Prostate gland (tissue), 2 donors: ENCODE measurements around the gene LINGO1. TPM values are rescaled to one million over a fixed set of nuclear protein-coding genes. Genes with fewer than 3 reads are reported as not detected.

Experiments
- DNase-seq: peaks from one replicate; pipeline ENCODE4 v3.0.0-alpha.2; 2019; ENCODE audit warnings: low spot score
- H3K27ac ChIP-seq, 2 donors: fragments of 200-600 bp; sonication (generic); 2 replicates each; pipeline ENCODE4 v1.5.1; 2017 to 2019
- H3K27me3 ChIP-seq: fragments of 200-600 bp; sonication (generic); replicated peaks from 2 replicates; pipeline ENCODE4 v1.5.1; 2019; ENCODE audit not compliant: insufficient read depth
- H3K36me3 ChIP-seq, 2 donors: fragments of 200-600 bp; sonication (generic); 1 replicate in 1 of 2; 2 replicates in 1 of 2; pipeline versions ENCODE4 v1.5.1 to v1.8.1; 2017 to 2019
- H3K4me1 ChIP-seq: fragments of 200-600 bp; sonication (generic); replicated peaks from 2 replicates; pipeline ENCODE4 v1.5.1; 2019
- H3K4me3 ChIP-seq, 2 donors: fragments of 200-600 bp; sonication (generic); 2 replicates each; pipeline ENCODE4 v1.5.1; 2017 to 2019
- H3K9me3 ChIP-seq: fragments of 200-600 bp; sonication (generic); 2 replicates; pipeline ENCODE4 v1.5.1; 2017
- POLR2A ChIP-seq: fragments of 450-650 bp; IDR thresholded peaks from one replicate; pipeline ENCODE4 v1.6.1; 2016; ENCODE audit warnings: antibody characterized with exemption, mild to moderate bottlenecking
- POLR2AphosphoS5 ChIP-seq: sonication (generic); formaldehyde crosslinking; IDR thresholded peaks from one replicate; pipeline ENCODE4 v1.6.1; 2017; ENCODE audit warnings: antibody characterized with exemption
- WGBS: methylation state at CpG from one replicate; pipeline ENCODE4 v1.1.5; 2018; 5-methylcytosine and 5-hydroxymethylcytosine counted together
- intact Hi-C: fragments of 100-400 bp; cut with DNase I; formaldehyde crosslinking; loops from one replicate; pipeline ENCODE4 v1.14.2; 2022
- total RNA-seq, 2 donors: library from RNA; depleted of rRNA; stranded (reverse); fragments of >200 nt; gene quantifications; one replicate each; pipeline ENCODE4 v1.1.0, GENCODE V29; 2016
- TF ChIP-seq, protein P1 (sequence below), 4 experiments: fragments of 200-600 bp in 2 of 4; fragments of 450-650 bp in 2 of 4; sonication (generic) in 2 of 4; IDR thresholded peaks; 1 replicate in 3 of 4; 2 replicates in 1 of 4; pipeline ENCODE4 v1.5.1; 2016 to 2019; ENCODE audit warnings: antibody characterized with exemption in 4 of 4, mild to moderate bottlenecking in 2 of 4, moderate library complexity in 2 of 4

LINGO1 gene
- total RNA-seq, 2 donors from 2014 or later, result 2.9 to 10.2 TPM

DNA sequence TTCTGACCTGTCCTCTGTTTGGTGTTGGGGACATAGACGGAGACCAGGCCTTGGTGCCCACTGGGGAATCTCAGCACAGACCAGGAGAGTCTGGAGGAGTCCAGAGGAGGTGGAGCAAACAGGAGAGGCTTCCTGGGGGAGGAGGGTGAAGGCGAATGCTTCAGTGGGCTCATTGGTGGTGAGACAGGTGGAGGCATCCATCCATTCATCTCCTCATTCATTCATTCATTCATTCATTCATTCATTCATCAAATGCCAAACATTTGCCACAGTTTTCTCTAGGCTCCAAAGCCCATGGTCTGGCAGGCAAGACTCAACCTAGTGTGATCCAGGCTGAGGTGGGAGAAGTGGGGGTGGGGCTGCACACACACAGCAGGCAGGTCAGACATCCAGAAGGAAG lies 7.9 kb upstream of the LINGO1 start:
- no peak for TF ChIP-seq POLR2AphosphoS5
- TF ChIP-seq, protein P1, sequence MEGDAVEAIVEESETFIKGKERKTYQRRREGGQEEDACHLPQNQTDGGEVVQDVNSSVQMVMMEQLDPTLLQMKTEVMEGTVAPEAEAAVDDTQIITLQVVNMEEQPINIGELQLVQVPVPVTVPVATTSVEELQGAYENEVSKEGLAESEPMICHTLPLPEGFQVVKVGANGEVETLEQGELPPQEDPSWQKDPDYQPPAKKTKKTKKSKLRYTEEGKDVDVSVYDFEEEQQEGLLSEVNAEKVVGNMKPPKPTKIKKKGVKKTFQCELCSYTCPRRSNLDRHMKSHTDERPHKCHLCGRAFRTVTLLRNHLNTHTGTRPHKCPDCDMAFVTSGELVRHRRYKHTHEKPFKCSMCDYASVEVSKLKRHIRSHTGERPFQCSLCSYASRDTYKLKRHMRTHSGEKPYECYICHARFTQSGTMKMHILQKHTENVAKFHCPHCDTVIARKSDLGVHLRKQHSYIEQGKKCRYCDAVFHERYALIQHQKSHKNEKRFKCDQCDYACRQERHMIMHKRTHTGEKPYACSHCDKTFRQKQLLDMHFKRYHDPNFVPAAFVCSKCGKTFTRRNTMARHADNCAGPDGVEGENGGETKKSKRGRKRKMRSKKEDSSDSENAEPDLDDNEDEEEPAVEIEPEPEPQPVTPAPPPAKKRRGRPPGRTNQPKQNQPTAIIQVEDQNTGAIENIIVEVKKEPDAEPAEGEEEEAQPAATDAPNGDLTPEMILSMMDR (IDR thresholded peaks at IDR 0.05), result no peak
- TF ChIP-seq POLR2A, result no peak
- Histone ChIP-seq H3K4me1 (no peaks in the 10 kb centered on the region), H3K27ac (no peak overlapping the region), H3K27me3 (no peaks in the 10 kb centered on the region), H3K4me3 (no peak overlapping the region), H3K36me3 (no peaks in the 10 kb centered on the region), H3K9me3 (no peaks in the 10 kb centered on the region)
- 58% methylated on average over 2 of the region's 2 CpGs for WGBS
- intact Hi-C loops, result no loop called here
- no peak for DNase-seq

DNA sequence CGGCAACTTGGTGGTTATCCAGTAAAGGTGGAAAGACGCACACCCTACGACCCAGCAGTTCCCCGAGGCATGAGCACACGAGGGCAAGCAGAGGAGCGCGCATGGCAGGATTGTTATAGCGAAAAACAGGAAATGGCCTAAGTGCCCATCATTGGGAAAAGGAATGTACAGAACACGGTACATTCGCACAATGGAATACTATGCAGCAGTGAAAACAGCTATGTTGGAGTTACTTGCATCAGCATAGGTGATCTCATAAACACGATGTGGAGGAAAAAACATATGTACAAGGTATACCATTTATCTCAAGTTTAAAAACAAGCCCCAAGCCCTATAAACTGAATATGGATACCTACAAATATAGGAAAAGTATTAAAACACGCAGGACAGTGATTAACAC lies 6.7 kb upstream of the LINGO1 start:
- no peak for TF ChIP-seq POLR2AphosphoS5
- TF ChIP-seq, protein P1 (IDR thresholded peaks at IDR 0.05), result no peak
- TF ChIP-seq POLR2A, result no peak
- Histone ChIP-seq H3K27me3 (no peaks in the 10 kb centered on the region), H3K27ac (no peak overlapping the region), H3K4me3 (no peak overlapping the region), H3K4me1 (no peaks in the 10 kb centered on the region), H3K36me3 (no peaks in the 10 kb centered on the region), H3K9me3 (no peaks in the 10 kb centered on the region)
- WGBS, result 93% methylated on average over 12 of the region's 12 CpGs
- intact Hi-C loops, result no loop called here
- no peak for DNase-seq

DNA sequence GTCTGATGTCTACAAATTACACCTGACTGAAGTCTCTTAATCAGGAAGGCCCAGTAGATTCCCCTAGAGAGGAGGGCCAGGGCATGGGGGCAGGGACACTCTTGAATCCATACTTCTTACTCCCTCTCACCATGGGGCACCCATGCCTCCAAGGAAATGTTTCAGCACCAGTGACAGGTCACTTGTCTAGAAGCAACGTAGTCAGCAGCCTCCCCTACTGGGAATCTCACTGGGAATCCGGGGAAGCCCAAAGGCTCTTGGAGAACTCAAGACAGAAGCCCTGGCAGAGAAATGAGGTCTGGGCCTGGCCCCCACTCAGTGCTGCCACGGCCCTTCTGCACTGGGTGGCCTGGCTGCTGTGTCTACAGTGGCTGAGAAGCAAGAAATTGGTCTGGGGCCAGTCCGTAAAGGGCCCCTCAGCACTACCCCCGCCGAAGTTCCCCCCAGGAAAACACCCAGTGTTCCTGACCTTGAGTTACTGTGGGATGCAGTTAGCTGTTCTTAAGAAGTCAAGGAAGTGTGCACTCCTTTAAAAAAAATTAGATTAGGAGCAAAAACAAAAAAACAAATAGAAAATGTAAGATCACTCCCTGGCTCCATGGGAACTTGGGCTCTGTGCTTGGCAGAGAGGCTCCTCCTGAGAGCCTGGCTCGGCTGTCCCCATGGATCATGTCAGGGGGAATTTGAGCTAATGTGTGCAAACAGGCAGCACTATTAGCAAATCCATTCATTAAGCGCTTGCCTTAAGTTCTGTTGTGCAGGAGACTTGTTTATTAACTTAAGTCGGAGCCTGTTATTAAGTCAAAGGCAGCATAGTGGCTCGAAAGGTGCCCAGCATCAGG lies 5.4 kb upstream of the LINGO1 start:
- no peak overlapping the region for H3K27ac ChIP-seq
- no peak overlapping the region for H3K4me3 ChIP-seq
- no peaks in the 10 kb centered on the region for H3K36me3 ChIP-seq
- no peak for DNase-seq
- H3K9me3 ChIP-seq, result no peaks in the 10 kb centered on the region
- intact Hi-C loops, result no loop called here
- WGBS, result 63% methylated on average over 10 of the region's 10 CpGs
- H3K4me1 ChIP-seq, result peaks cover under 1% of the 10 kb centered on the region
- no peak for TF ChIP-seq POLR2A
- TF ChIP-seq, protein P1 (IDR thresholded peaks at IDR 0.05), result no peak
- no peak for TF ChIP-seq POLR2AphosphoS5
- H3K27me3 ChIP-seq, result peaks cover under 1% of the 10 kb centered on the region

DNA sequence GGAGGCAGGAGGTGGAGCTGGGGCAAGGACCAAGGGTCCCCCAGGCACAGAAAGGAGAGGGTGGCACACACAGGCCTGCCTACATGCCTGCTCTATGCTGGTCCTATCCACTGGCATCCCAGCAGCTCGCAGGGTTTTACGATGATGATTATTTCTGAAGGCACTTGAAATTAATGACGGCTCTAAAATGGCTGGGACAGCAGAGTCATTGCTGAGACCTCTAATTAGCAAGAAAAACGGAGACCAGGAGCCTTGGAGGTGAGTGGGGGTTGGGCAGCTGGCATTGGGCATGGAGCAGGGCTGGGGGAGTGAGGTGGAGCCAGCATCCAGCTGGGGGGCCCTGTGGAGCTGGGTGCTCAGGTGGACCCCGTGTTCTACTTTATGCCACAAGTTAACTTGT lies 3.5 kb upstream of the LINGO1 start:
- no peak overlapping the region for H3K4me3 ChIP-seq
- DNase-seq, result no peak
- no peaks in the 10 kb centered on the region for H3K36me3 ChIP-seq
- H3K4me1 ChIP-seq, result peaks cover 3% of the 10 kb centered on the region
- H3K27me3 ChIP-seq, result peaks cover 14% of the 10 kb centered on the region
- 73% methylated on average over 5 of the region's 5 CpGs for WGBS
- no peak for TF ChIP-seq POLR2AphosphoS5
- no peak for TF ChIP-seq POLR2A
- TF ChIP-seq, protein P1 (IDR thresholded peaks at IDR 0.05), result no peak
- intact Hi-C loops, result no loop called here
- H3K9me3 ChIP-seq, result no peaks in the 10 kb centered on the region
- H3K27ac ChIP-seq, result no peak overlapping the region
